ENCODE results near the gene SUPT3H. TPM values are rescaled to one million over a fixed set of nuclear protein-coding genes. Genes with fewer than 3 reads are reported as not detected.

SUPT3H gene
- total RNA-seq, 3 donors from 2014 or later = 3.0 to 8.1 (median 3.5) TPM

DNA sequence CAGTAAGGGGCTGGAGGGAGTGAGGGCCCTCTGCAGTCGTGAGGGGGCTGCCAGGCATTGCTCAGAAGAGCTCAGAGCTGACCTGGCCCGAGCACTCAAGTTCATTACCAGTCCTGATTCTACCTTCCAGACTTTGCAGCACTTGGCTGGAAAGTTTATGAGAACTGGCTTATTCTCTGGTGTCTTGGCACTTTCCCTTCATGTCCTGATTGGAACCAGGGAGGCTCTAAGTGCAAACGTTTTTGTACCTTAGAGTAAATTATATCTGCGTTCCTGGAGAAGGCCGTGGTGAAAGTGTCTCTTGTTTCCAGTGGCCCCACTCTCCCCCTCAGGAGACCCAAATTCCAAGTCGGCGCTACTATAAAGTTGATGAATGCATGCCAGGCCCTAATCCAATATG is 587.9 kb downstream of the SUPT3H start:
- DNase-seq (no peak), ATAC-seq (no peak)
- H3K4me3 ChIP-seq = no peak overlapping the region
- H3K4me1 ChIP-seq (ENCODE audit: low read depth) = no peaks in the 10 kb centered on the region
- no peaks in the 10 kb centered on the region for H3K9me3 ChIP-seq
- TF ChIP-seq, protein P1, sequence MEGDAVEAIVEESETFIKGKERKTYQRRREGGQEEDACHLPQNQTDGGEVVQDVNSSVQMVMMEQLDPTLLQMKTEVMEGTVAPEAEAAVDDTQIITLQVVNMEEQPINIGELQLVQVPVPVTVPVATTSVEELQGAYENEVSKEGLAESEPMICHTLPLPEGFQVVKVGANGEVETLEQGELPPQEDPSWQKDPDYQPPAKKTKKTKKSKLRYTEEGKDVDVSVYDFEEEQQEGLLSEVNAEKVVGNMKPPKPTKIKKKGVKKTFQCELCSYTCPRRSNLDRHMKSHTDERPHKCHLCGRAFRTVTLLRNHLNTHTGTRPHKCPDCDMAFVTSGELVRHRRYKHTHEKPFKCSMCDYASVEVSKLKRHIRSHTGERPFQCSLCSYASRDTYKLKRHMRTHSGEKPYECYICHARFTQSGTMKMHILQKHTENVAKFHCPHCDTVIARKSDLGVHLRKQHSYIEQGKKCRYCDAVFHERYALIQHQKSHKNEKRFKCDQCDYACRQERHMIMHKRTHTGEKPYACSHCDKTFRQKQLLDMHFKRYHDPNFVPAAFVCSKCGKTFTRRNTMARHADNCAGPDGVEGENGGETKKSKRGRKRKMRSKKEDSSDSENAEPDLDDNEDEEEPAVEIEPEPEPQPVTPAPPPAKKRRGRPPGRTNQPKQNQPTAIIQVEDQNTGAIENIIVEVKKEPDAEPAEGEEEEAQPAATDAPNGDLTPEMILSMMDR (IDR thresholded peaks at IDR 0.05) = no peak
- intact Hi-C loops (cut with DNase I, micrococcal nuclease) = no loop called here
- H3K36me3 ChIP-seq (ENCODE audit: low read depth) = no peaks in the 10 kb centered on the region

DNA sequence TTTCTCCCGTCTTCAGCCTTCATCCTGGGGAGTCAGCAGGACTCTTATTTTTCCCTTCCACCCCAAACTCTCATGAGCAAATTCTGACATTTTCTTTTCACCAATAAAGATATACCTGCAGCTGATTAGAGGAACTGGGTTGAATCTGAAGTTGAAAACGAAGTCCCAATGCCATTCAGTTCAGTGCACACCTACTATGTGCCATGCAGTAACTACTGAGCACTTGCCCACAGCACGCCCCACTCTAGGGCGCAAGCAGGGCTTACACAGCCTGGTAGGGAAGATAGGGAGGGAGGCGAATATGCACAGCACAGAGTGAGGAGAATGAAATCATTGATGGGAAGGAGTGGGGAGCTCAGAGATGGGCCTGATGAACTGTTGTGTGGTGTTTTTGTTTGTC is 588.7 kb downstream of the SUPT3H start:
- H3K4me1 ChIP-seq (ENCODE audit: low read depth) = no peaks in the 10 kb centered on the region
- intact Hi-C loops (cut with DNase I, micrococcal nuclease) = no loop called here
- no peak overlapping the region for H3K4me3 ChIP-seq
- no peaks in the 10 kb centered on the region for H3K9me3 ChIP-seq
- H3K36me3 ChIP-seq (ENCODE audit: low read depth) = no peaks in the 10 kb centered on the region
- ATAC-seq (no peak), DNase-seq (no peak)
- TF ChIP-seq, protein P1 (IDR thresholded peaks at IDR 0.05) = no peak

DNA sequence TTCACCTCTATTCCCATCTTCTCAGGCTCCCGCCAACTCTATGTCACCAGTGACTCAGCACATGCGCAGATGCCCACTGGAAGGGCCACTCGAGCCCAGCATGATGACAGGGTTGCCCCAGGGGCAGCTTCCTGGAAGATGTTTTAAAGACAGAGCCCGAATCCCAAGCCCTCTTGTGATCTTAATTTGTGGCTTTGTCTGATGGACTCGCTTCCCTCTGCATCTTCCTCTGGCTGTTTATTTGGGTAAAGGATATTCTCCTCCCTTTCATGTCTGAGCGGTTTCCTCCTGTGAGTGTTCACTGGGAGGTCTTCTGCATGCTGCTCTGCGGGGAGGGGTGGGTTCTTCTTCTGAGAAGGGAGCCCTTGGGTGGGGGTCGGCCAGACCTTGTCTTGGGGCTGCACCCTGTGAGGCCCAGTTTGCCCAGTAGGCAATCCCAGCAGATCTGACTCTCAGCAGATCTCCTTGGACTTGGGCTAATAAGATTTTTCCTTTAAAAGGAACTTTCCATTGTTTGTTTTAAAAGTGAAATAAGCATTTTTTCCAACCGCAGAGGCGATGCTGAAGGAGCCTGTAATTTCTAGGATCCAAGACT is 589.2 kb downstream of the SUPT3H start:
- Histone ChIP-seq H3K9me3 (no peaks in the 10 kb centered on the region), H3K36me3 (ENCODE audit: low read depth) (no peaks in the 10 kb centered on the region), H3K4me3 (no peak overlapping the region), H3K4me1 (ENCODE audit: low read depth) (no peaks in the 10 kb centered on the region)
- TF ChIP-seq, protein P1 (IDR thresholded peaks at IDR 0.05) = no peak
- intact Hi-C loops (cut with DNase I, micrococcal nuclease) = no loop called here
- ATAC-seq (no peak), DNase-seq (no peak)

DNA sequence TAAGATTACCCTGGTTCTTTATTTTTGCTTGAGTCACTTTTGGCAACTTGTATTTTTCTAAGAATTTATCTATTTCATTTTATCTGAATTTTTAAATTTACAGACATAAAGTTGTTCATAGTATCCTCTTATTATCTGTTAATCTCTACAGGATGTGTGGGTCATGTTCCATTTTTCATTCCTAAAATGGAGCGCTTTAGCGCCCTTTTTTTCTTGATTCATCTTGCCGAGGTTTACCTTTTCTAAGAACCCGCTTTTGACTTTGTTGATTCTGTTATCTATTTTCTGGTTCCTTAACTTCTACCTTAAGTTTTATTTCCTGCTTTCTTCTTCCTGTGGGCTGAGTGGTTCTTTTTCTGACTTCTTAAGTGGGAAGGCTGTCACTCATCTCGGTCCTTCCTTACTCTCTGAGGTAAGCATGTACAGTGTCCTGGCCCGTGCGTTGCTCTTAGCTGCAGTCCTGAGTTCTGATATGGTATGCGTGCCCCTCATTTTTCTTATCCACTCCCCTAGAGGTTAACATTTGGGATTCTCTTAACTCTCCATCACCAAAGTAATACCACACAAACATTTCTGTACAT is 590.4 kb downstream of the SUPT3H start:
- intact Hi-C loops (cut with DNase I, micrococcal nuclease) = no loop called here
- ATAC-seq = no peak
- H3K36me3 ChIP-seq (ENCODE audit: low read depth) = no peaks in the 10 kb centered on the region

DNA sequence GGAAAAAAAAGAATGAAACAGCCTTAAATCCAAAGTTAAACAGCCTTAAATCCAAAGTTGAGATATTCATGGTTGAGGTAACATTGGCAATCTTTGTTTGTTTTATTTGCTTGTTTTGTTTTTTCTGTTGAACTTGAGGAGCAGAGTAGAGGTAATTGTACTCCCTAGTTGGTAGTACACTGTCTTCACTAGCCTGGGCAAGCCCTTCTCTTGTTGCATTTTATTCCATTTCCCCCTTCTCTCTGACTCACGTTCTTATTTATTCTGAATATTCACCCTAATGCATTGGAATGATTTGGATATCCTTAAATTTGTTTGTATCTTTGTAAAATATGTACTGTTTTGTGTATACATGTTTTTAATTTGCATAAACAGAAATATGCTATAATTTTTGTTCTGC is 592.6 kb downstream of the SUPT3H start:
- DNase-seq (no peak), ATAC-seq (no peak)
- TF ChIP-seq, protein P1 (IDR thresholded peaks at IDR 0.05) = no peak
- Histone ChIP-seq H3K4me3 (no peak overlapping the region), H3K36me3 (ENCODE audit: low read depth) (no peaks in the 10 kb centered on the region), H3K9me3 (no peaks in the 10 kb centered on the region), H3K4me1 (ENCODE audit: low read depth) (no peaks in the 10 kb centered on the region)
- intact Hi-C loops (cut with DNase I, micrococcal nuclease) = no loop called here

More for the DNA sequence above, 590.4 kb downstream of the SUPT3H start:
- TF ChIP-seq, protein P1 (IDR thresholded peaks at IDR 0.05) = no peak
- Histone ChIP-seq H3K4me3 (no peak overlapping the region), H3K4me1 (ENCODE audit: low read depth) (no peaks in the 10 kb centered on the region), H3K9me3 (no peaks in the 10 kb centered on the region)
- DNase-seq = no peak

All from mucosa of descending colon (tissue), 3 donors.